ENCODE results near the gene TBC1D30. TPM values are rescaled to one million over a fixed set of nuclear protein-coding genes. Genes with fewer than 3 reads are reported as not detected.

TBC1D30 gene
- total RNA-seq, 4 donors from 2014 or later: 0.49 to 3.9 (median 3.1) TPM

- peaks cover 5% of the 10 kb centered on the region for H3K9me3 ChIP-seq
- no peaks in the 10 kb centered on the region for H3K36me3 ChIP-seq
- no peak for TF ChIP-seq EP300 (IDR thresholded peaks at IDR 0.05)
- no peak for TF ChIP-seq POLR2A (IDR thresholded peaks at IDR 0.05)
- no peak for TF ChIP-seq POLR2AphosphoS5 (IDR thresholded peaks at IDR 0.05)
- TF ChIP-seq, protein P1, sequence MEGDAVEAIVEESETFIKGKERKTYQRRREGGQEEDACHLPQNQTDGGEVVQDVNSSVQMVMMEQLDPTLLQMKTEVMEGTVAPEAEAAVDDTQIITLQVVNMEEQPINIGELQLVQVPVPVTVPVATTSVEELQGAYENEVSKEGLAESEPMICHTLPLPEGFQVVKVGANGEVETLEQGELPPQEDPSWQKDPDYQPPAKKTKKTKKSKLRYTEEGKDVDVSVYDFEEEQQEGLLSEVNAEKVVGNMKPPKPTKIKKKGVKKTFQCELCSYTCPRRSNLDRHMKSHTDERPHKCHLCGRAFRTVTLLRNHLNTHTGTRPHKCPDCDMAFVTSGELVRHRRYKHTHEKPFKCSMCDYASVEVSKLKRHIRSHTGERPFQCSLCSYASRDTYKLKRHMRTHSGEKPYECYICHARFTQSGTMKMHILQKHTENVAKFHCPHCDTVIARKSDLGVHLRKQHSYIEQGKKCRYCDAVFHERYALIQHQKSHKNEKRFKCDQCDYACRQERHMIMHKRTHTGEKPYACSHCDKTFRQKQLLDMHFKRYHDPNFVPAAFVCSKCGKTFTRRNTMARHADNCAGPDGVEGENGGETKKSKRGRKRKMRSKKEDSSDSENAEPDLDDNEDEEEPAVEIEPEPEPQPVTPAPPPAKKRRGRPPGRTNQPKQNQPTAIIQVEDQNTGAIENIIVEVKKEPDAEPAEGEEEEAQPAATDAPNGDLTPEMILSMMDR (IDR thresholded peaks at IDR 0.05): no peak
- H3K27ac ChIP-seq: no peak overlapping the region
- H3K4me1 ChIP-seq: peaks cover 24% of the 10 kb centered on the region
- 8% methylated on average over 19 of the region's 19 CpGs for WGBS
- H3K4me3 ChIP-seq: no peak overlapping the region
- H3K27me3 ChIP-seq: peaks cover 52% of the 10 kb centered on the region
- DNase-seq (ENCODE audit: low spot score in 2 of 2): no peak
Observed at GRCh38 chr12:64826234-64826633, 1.8 kb downstream of the TBC1D30 start.

GRCh38 chr12:64828713-64829112, 4.3 kb downstream of the TBC1D30 start:
- no peak overlapping the region for H3K27ac ChIP-seq
- TF ChIP-seq EP300 (IDR thresholded peaks at IDR 0.05) (no peak), POLR2AphosphoS5 (IDR thresholded peaks at IDR 0.05) (no peak), POLR2A (IDR thresholded peaks at IDR 0.05) (no peak)
- TF ChIP-seq, protein P1 (IDR thresholded peaks at IDR 0.05): no peak
- peaks cover 46% of the 10 kb centered on the region for H3K27me3 ChIP-seq
- DNase-seq (ENCODE audit: low spot score in 2 of 2): no peak
- no peaks in the 10 kb centered on the region for H3K9me3 ChIP-seq
- H3K4me3 ChIP-seq: no peak overlapping the region
- no peaks in the 10 kb centered on the region for H3K36me3 ChIP-seq
- WGBS: 82% methylated on average over 6 of the region's 6 CpGs
- H3K4me1 ChIP-seq: peaks cover 24% of the 10 kb centered on the region

DNA sequence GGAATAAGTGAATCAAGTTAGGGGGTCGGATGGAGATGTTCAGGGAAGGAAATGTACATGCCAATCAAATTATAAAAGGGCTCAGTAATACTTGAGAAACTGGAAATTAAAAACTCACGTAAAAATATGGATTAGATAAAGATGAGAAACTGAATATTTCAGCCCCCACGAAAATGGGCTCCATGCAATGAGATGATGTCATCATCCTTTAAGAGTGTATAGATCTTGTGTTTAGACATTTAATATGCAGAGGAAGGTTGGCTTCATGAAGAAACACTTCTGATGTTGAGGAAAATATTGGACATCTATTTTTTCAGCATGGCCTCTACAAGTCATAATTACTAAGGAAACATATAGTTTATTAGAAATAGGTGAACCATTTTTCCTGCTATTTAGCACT, 9.5 kb downstream of the TBC1D30 start:
- H3K4me3 ChIP-seq: no peak overlapping the region
- H3K27ac ChIP-seq: no peak overlapping the region
- no peaks in the 10 kb centered on the region for H3K4me1 ChIP-seq
- H3K9me3 ChIP-seq: no peaks in the 10 kb centered on the region
- DNase-seq (ENCODE audit: low spot score in 2 of 2): no peak
- no peak for TF ChIP-seq EP300 (IDR thresholded peaks at IDR 0.05)
- TF ChIP-seq POLR2AphosphoS5 (IDR thresholded peaks at IDR 0.05): no peak
- no peaks in the 10 kb centered on the region for H3K36me3 ChIP-seq
- WGBS: 76% methylated on average over 3 of the region's 3 CpGs
- peaks cover 2% of the 10 kb centered on the region for H3K27me3 ChIP-seq

- H3K4me3 ChIP-seq: no peak overlapping the region
- H3K4me1 ChIP-seq: no peaks in the 10 kb centered on the region
- DNase-seq (ENCODE audit: low spot score in 2 of 2): no peak
- no peak for TF ChIP-seq POLR2A (IDR thresholded peaks at IDR 0.05)
- no peak for TF ChIP-seq POLR2AphosphoS5 (IDR thresholded peaks at IDR 0.05)
- TF ChIP-seq EP300 (IDR thresholded peaks at IDR 0.05): no peak
- TF ChIP-seq, protein P1 (IDR thresholded peaks at IDR 0.05): no peak
- no peaks in the 10 kb centered on the region for H3K9me3 ChIP-seq
- H3K36me3 ChIP-seq: no peaks in the 10 kb centered on the region
- 85% methylated on average over 4 of the region's 4 CpGs for WGBS
- no peaks in the 10 kb centered on the region for H3K27me3 ChIP-seq
- H3K27ac ChIP-seq: no peak overlapping the region
Observed at GRCh38 chr12:64835901-64836300, 11.5 kb downstream of the TBC1D30 start.

- Histone ChIP-seq H3K9me3 (no peaks in the 10 kb centered on the region), H3K27ac (no peak overlapping the region), H3K36me3 (no peaks in the 10 kb centered on the region), H3K4me1 (no peaks in the 10 kb centered on the region), H3K4me3 (no peak overlapping the region), H3K27me3 (no peaks in the 10 kb centered on the region)
- TF ChIP-seq EP300 (IDR thresholded peaks at IDR 0.05): no peak
- TF ChIP-seq, protein P1 (IDR thresholded peaks at IDR 0.05): no peak
- no peak for DNase-seq (ENCODE audit: low spot score in 2 of 2)
- WGBS: 26% methylated on average over 3 of the region's 3 CpGs
Observed at GRCh38 chr12:64836856-64837255, 12.4 kb downstream of the TBC1D30 start.

GRCh38 chr12:64837427-64837826, 13.0 kb downstream of the TBC1D30 start:
- WGBS: 77% methylated on average over 8 of the region's 8 CpGs
- TF ChIP-seq, protein P1 (IDR thresholded peaks at IDR 0.05): no peak
- TF ChIP-seq POLR2A (IDR thresholded peaks at IDR 0.05) (no peak), POLR2AphosphoS5 (IDR thresholded peaks at IDR 0.05) (no peak), EP300 (IDR thresholded peaks at IDR 0.05) (no peak)
- no peak for DNase-seq (ENCODE audit: low spot score in 2 of 2)

More at GRCh38 chr12:64837427-64837826, 13.0 kb downstream of the TBC1D30 start:
- no peaks in the 10 kb centered on the region for H3K36me3 ChIP-seq
- H3K27me3 ChIP-seq: no peaks in the 10 kb centered on the region
- H3K4me3 ChIP-seq: no peak overlapping the region
- no peaks in the 10 kb centered on the region for H3K4me1 ChIP-seq
- no peak overlapping the region for H3K27ac ChIP-seq
- no peaks in the 10 kb centered on the region for H3K9me3 ChIP-seq

Data from suprapubic skin (tissue), 4 donors.